ENCODE measurements around the gene POU2AF2. TPM values are rescaled to one million over a fixed set of nuclear protein-coding genes. Genes with fewer than 3 reads are reported as not detected.
"Not testable (repeated sequence)": the region's sequence is repeated elsewhere in the genome, so short reads cannot be mapped to it uniquely, and the experiment has no call there.

The POU2AF2 gene
- total RNA-seq, 1 donor from 2014 or later, result not detected

DNA sequence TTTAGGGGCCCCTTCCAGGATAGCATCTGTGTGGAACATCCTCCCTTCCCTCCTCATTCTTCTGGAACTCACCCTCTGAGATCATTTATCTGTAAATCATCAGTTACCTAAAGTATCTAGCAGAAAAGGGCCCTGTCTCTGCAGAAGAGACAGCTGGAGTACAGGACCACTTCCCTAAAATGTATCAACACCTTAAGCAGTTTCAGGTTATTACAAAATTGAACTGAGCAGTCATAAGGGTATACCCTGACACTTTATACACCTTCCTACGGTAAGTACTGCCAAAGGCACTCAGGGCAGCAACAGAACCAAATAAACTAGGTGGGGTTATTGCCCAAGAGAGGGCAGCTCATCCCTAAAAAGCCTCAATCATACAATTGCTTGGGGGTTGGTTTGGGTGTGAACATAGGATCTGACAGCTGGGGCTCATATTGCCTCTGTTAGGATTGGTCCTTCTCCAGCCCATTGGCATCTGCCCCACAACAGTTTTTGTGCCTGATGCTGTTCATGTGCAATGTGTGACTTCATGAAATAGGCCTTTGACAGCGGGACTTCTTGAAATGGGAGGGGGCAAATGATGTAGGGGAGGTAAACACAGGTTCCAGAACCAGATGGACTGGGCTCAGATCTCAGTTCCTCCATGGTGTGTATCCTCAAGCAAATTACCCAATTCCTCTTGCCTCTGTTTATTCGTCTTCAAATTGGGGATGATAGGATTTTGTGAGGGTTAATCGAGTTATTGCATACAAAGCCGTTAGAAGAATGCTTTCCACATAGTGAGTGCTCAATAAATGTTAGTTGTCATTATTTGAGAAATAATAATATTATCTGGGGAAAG, 55.7 kb downstream of the POU2AF2 start:
- DNase-seq (ENCODE audit: low spot score in 2 of 2) (no peak), FAIRE-seq (no peak)

GRCh38 chr11:111301842-111302118, 56.3 kb downstream of the POU2AF2 start:
- FAIRE-seq (no peak), DNase-seq (ENCODE audit: low spot score in 2 of 2) (no peak)

GRCh38 chr11:111302298-111302697, 56.8 kb downstream of the POU2AF2 start:
- FAIRE-seq (no peak), DNase-seq (ENCODE audit: low spot score in 2 of 2) (no peak)

DNA sequence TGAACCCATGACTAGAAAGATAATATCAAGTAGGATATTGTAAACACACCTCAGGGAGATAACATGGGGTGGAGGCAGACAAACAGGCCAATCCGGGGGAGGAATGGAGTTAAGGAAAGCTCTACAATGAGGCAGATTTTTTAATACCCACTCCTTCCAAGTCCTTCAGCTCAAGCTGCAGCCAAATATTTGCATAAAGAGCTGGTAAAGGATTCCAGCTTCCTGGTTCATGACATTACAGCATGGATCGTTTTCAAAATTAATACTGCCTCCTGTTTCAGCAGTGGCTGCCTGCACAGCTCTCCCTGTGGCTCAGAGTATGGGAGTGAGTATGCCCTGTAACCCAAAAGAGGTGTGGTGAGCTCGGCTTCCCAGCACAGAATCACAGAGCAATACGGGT, 57.9 kb downstream of the POU2AF2 start:
- DNase-seq (ENCODE audit: low spot score in 2 of 2) (no peak), FAIRE-seq (no peak)

DNA sequence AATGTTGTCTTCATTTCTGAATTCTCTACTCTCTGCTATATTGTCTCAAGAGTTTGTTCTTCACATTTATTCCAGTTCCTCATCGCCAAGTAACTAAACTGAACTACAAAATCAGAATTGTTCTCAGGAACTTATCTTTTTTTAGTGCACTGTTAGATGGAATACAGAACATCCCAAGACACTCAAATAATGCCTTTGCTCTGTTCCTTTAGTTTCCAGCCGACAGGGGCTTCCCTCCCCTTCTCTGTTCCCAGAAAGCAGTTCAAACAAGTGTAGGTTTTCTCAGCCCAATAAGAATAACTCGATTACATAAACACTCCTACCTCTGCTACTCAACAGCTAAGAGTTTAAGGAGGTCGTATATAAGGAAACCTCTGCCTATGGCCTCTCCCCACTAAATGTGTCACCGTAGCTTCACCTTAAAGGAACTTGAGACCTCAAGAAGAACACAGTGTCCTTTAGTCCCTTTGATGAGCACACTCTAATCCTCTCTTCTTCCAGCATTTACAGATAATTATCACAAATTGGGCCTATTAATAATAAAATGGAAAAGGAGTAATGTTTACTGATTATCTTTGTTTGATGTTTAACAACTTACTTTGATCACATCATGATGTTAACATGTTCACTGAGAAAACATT, 59.8 kb downstream of the POU2AF2 start:
- no peak for DNase-seq (ENCODE audit: low spot score in 2 of 2)
- no peak for FAIRE-seq

DNA sequence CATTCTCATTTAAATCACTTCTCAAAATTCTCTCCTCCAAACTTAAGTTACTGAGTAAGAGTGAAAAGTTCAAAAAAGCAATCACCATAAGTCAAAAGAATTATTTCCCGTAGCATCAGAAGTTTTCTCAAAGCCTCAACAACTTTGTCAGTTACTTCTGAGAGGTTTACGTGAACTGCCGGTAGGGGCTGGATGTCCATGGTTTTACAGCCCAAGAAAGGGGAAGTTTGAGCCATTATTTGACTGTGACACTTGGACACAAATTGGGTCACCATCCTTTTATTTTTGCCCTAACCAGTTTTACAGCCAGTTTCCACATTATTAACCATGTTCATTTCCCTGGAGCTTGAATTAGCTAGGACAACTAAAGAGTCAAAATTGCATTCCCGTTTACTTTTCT, 60.4 kb downstream of the POU2AF2 start:
- no peak for DNase-seq (ENCODE audit: low spot score in 2 of 2)
- FAIRE-seq, result no peak

GRCh38 chr11:111306321-111306720, 60.8 kb downstream of the POU2AF2 start:
- no peak for DNase-seq (ENCODE audit: low spot score in 2 of 2)
- FAIRE-seq, result no peak

- DNase-seq (ENCODE audit: low spot score in 2 of 2) (no peak), FAIRE-seq (no peak)
These were observed 62.1 kb downstream of the POU2AF2 start for GRCh38 chr11:111307472-111308108.

DNA sequence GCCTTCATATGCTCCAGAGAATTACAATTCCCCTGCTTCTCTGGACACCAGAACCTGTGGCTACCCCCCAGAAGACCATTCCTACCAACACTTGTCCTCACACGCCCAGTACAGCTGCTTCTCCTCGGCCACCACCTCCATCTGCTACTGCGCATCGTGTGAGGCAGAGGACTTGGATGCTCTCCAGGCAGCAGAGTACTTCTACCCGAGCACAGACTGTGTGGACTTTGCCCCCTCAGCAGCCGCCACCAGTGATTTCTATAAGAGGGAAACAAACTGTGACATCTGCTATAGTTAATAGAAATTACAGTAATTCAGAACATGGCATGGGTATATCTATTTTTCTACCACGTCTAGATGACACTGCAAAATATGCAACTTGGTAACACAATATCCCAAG, 62.6 kb downstream of the POU2AF2 start:
- DNase-seq (ENCODE audit: low spot score in 2 of 2) (no peak), FAIRE-seq (no peak)

DNA sequence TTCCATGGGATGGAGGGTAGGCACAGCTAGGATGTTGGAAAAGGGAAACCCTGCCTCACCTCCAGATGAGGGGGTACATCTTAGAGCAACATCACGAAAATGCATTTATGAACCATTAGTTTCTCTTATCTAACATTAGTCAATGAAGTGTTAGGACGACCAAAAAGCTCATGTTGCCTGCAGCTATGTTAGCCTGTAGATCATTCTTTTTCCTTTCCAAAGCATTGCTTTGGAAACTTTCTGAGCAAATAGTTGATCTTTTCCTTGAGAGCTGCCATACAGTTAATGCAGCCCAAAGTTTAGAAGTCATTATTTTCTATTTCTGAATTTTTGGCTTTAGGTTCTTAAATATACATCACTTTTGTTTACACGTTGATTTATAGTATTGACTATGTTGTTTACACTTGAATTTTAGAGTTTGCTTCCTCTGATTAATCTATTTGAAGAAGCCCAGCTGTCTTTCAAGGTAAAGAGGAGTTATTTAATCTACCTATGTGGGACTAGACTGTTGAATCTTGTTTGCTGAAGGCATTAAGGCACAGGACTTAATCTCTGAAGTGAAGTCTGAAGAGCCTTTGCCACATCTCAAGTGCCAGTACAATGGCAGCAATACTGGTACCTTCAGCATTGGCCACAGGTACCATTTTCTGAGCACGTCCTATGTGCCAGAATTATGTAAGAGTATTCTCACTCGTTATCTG, 63.8 kb downstream of the POU2AF2 start:
- FAIRE-seq (no peak), DNase-seq (ENCODE audit: low spot score in 2 of 2) (no peak)

DNA sequence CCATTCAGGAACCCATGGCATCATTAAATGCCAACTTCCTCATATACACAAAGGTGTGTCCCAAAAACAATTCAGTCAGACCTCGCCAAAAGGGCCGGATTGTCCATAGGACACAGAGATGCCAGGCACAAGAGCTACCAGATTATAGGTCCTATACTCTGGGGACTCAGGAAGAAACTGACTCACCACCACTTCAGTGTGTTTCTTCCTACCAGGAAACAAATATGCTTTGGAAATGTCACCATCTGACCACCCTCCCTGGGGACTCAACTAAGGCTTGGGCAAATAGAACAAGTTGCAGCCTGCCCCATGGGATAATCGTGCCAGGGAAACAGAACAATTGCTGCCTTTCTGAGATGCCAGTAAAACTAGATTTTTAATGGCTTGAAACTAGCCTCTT, 64.6 kb downstream of the POU2AF2 start:
- FAIRE-seq, result no peak
- DNase-seq (ENCODE audit: low spot score in 2 of 2), result no peak

DNA sequence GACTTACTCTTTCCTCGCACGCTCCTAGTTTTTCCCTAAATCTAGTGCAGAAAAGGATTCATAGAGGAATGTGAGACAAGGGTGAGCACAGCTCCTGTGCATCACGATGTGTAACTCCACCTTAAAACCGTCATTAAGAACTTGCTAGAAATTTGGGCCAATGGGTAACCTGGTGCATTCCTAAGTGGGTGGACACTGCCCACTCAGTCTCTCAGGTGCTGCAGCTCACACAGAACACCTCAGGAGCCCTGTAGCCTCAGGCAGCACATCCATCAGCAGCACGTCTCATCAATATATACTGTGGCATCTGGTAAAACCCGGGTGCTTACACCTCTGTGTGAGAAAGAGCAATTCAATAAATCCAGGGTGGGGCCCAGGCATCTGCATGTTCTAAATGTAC, 65.2 kb downstream of the POU2AF2 start:
- FAIRE-seq (no peak), DNase-seq (ENCODE audit: low spot score in 2 of 2) (no peak)

DNA sequence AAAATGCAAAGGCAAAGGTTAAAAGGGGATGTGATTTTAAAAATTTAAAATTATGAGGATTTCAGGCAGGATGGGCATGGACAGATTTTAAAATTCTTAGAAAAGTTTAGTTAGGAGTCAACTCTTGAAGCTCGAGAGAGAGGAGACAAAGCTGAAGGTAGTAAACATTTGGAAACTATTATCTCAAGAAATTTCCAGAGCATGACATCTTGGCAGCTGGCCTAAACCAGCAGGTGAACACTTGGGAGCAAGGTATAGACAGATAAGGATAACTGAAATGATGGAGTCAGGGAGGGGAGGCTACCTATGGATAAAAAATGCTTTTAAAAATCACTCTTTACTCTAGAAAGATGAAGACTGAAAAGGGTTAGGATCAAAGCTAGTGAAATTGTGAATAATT, 66.6 kb downstream of the POU2AF2 start:
- FAIRE-seq, result no peak
- no peak for DNase-seq (ENCODE audit: low spot score in 2 of 2)

- FAIRE-seq (no peak), DNase-seq (ENCODE audit: low spot score in 2 of 2) (no peak)
These were observed 73.8 kb downstream of the POU2AF2 start for GRCh38 chr11:111319296-111319695.

DNA sequence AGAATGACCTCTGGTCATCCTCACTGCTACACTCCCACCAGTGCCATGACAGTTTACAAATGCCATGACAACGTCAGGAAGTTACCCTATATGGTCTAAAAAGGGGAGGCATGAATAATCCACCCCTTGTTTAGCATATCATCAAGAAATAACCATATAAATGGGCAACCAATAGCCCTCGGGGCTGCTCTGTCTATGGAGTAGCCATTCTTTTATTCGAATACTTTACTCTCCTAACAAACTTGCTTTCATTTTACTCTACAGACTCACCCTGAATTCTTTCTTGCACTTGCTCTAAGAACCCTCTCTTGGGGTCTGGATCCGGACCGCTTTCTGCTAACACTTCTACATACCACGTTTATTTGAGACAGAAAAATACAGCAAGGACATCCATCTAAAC, 74.7 kb downstream of the POU2AF2 start:
- FAIRE-seq; DNase-seq (ENCODE audit: low spot score in 2 of 2): not testable (repeated sequence)

GRCh38 chr11:111320728-111321568, 75.4 kb downstream of the POU2AF2 start:
- no peak for FAIRE-seq

GRCh38 chr11:111322534-111322933, 77.0 kb downstream of the POU2AF2 start:
- DNase-seq (ENCODE audit: low spot score in 2 of 2), result no peak
- no peak for FAIRE-seq

More at GRCh38 chr11:111320728-111321568, 75.4 kb downstream of the POU2AF2 start:
- DNase-seq (ENCODE audit: low spot score in 2 of 2), result no peak

- FAIRE-seq (no peak), DNase-seq (ENCODE audit: low spot score in 2 of 2) (no peak)
These were observed 78.8 kb downstream of the POU2AF2 start for GRCh38 chr11:111324277-111324720.

GRCh38 chr11:111325259-111325658, 79.7 kb downstream of the POU2AF2 start:
- FAIRE-seq (no peak), DNase-seq (ENCODE audit: low spot score in 2 of 2) (no peak)

- no peak for FAIRE-seq
These were observed 81.3 kb downstream of the POU2AF2 start for GRCh38 chr11:111326824-111327223.

More at GRCh38 chr11:111326824-111327223, 81.3 kb downstream of the POU2AF2 start:
- DNase-seq (ENCODE audit: low spot score in 2 of 2), result no peak
